ENCODE results near the gene UNC5C. TPM values are rescaled to one million over a fixed set of nuclear protein-coding genes. Genes with fewer than 3 reads are reported as not detected.

The UNC5C gene
- total RNA-seq, 3 donors from 2014 or later (not counting 1 experiment from before 2014, with no cell fraction given): not detected

- no peaks in the 10 kb centered on the region for H3K9me3 ChIP-seq (ENCODE audit: control insufficient read depth, insufficient read depth, low read length)
- ATAC-seq (no peak), DNase-seq (no peak)
- no peaks in the 10 kb centered on the region for H3K36me3 ChIP-seq (ENCODE audit: control insufficient read depth, insufficient read depth, low read length)
- H3K27me3 ChIP-seq (ENCODE audit: control insufficient read depth, insufficient read depth, low read length): no peaks in the 10 kb centered on the region
- H3K27ac ChIP-seq (ENCODE audit: low read length): no peak overlapping the region
- WGBS (ENCODE audit: insufficient coverage): 85% methylated on average over 10 of the region's 10 CpGs
- Mint-ChIP-seq H3K9me3 (peaks cover 0 to 2% of the 10 kb centered on the region in 2 donors), H3K27me3 (ENCODE audit: low read depth in 2 of 2) (no peaks in the 10 kb centered on the region), H3K4me3 (no peak overlapping the region), H3K27ac (no peak overlapping the region), H3K4me1 (no peaks in the 10 kb centered on the region), H3K36me3 (no peaks in the 10 kb centered on the region)
- no peak overlapping the region for H3K4me3 ChIP-seq (ENCODE audit: low read length)
- TF ChIP-seq, protein P1, sequence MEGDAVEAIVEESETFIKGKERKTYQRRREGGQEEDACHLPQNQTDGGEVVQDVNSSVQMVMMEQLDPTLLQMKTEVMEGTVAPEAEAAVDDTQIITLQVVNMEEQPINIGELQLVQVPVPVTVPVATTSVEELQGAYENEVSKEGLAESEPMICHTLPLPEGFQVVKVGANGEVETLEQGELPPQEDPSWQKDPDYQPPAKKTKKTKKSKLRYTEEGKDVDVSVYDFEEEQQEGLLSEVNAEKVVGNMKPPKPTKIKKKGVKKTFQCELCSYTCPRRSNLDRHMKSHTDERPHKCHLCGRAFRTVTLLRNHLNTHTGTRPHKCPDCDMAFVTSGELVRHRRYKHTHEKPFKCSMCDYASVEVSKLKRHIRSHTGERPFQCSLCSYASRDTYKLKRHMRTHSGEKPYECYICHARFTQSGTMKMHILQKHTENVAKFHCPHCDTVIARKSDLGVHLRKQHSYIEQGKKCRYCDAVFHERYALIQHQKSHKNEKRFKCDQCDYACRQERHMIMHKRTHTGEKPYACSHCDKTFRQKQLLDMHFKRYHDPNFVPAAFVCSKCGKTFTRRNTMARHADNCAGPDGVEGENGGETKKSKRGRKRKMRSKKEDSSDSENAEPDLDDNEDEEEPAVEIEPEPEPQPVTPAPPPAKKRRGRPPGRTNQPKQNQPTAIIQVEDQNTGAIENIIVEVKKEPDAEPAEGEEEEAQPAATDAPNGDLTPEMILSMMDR (IDR thresholded peaks at IDR 0.05): no peak
- intact Hi-C loops (cut with micrococcal nuclease): no loop called here
- H3K4me1 ChIP-seq (ENCODE audit: control insufficient read depth, insufficient read depth, low read length): no peaks in the 10 kb centered on the region
Observed at GRCh38 chr4:95317085-95317793, 231.5 kb downstream of the UNC5C start.

GRCh38 chr4:95314573-95314972 lies 234.2 kb downstream of the UNC5C start:
- Mint-ChIP-seq H3K27me3 (ENCODE audit: low read depth in 2 of 2) (no peaks in the 10 kb centered on the region), H3K9me3 (peaks cover 0 to 2% of the 10 kb centered on the region in 2 donors), H3K4me3 (no peak overlapping the region), H3K4me1 (no peaks in the 10 kb centered on the region), H3K36me3 (no peaks in the 10 kb centered on the region), H3K27ac (no peak overlapping the region)
- intact Hi-C loops (cut with micrococcal nuclease): no loop called here
- DNase-seq (no peak), ATAC-seq (no peak)
- Histone ChIP-seq H3K4me3 (ENCODE audit: low read length) (no peak overlapping the region), H3K4me1 (ENCODE audit: control insufficient read depth, insufficient read depth, low read length) (no peaks in the 10 kb centered on the region), H3K36me3 (ENCODE audit: control insufficient read depth, insufficient read depth, low read length) (no peaks in the 10 kb centered on the region), H3K27ac (ENCODE audit: low read length) (no peak overlapping the region), H3K27me3 (ENCODE audit: control insufficient read depth, insufficient read depth, low read length) (no peaks in the 10 kb centered on the region), H3K9me3 (ENCODE audit: control insufficient read depth, insufficient read depth, low read length) (no peaks in the 10 kb centered on the region)
- no CpG with 5 or more reads among the region's 1 CpG for WGBS (ENCODE audit: insufficient coverage)
- TF ChIP-seq, protein P1 (IDR thresholded peaks at IDR 0.05): no peak

DNA sequence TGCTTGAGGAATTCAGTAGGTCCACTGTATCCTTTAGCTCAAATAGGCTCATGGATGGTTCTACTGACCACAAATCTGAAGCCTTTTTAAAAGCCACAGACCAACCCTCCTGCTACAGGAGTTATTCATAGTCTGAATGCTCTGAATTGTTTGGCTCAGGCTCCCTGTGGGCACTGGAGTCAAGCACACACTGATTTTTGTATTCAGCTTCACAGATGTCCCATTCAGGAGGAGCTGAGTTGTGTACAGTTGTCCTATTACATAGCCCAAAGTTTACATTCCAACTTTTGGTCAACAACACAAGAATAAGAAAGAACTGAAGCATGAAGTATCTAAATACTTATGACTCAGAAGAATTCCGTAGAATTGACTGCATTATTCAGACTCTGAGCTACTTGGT lies 243.9 kb downstream of the UNC5C start:
- H3K4me3 Mint-ChIP-seq: no peak overlapping the region
- no peaks in the 10 kb centered on the region for H3K36me3 Mint-ChIP-seq
- H3K9me3 ChIP-seq (ENCODE audit: control insufficient read depth, insufficient read depth, low read length): no peaks in the 10 kb centered on the region
- H3K27me3 ChIP-seq (ENCODE audit: control insufficient read depth, insufficient read depth, low read length): no peaks in the 10 kb centered on the region
- WGBS (ENCODE audit: insufficient coverage): no CpG with 5 or more reads among the region's 1 CpG
- H3K27ac Mint-ChIP-seq: no peak overlapping the region
- H3K27ac ChIP-seq (ENCODE audit: low read length): no peak overlapping the region
- no peaks in the 10 kb centered on the region for H3K4me1 ChIP-seq (ENCODE audit: control insufficient read depth, insufficient read depth, low read length)
- H3K36me3 ChIP-seq (ENCODE audit: control insufficient read depth, insufficient read depth, low read length): no peaks in the 10 kb centered on the region
- intact Hi-C loops (cut with micrococcal nuclease): no loop called here
- TF ChIP-seq, protein P1 (IDR thresholded peaks at IDR 0.05): no peak
- no peaks in the 10 kb centered on the region for H3K4me1 Mint-ChIP-seq
- ATAC-seq (no peak), DNase-seq (no peak)
- H3K9me3 Mint-ChIP-seq: no peaks in the 10 kb centered on the region
- H3K4me3 ChIP-seq (ENCODE audit: low read length): no peak overlapping the region
- no peaks in the 10 kb centered on the region for H3K27me3 Mint-ChIP-seq (ENCODE audit: low read depth in 2 of 2)

GRCh38 chr4:95300304-95300703 lies 248.5 kb downstream of the UNC5C start:
- no peaks in the 10 kb centered on the region for H3K36me3 Mint-ChIP-seq
- Histone ChIP-seq H3K27me3 (ENCODE audit: control insufficient read depth, insufficient read depth, low read length) (no peaks in the 10 kb centered on the region), H3K4me1 (ENCODE audit: control insufficient read depth, insufficient read depth, low read length) (no peaks in the 10 kb centered on the region), H3K27ac (ENCODE audit: low read length) (no peak overlapping the region), H3K9me3 (ENCODE audit: control insufficient read depth, insufficient read depth, low read length) (no peaks in the 10 kb centered on the region), H3K4me3 (ENCODE audit: low read length) (no peak overlapping the region), H3K36me3 (ENCODE audit: control insufficient read depth, insufficient read depth, low read length) (no peaks in the 10 kb centered on the region)
- H3K27ac Mint-ChIP-seq: no peak overlapping the region
- no peaks in the 10 kb centered on the region for H3K4me1 Mint-ChIP-seq
- intact Hi-C loops (cut with micrococcal nuclease): no loop called here
- 83% methylated on average over 1 of the region's 1 CpG for WGBS (ENCODE audit: insufficient coverage)
- H3K27me3 Mint-ChIP-seq (ENCODE audit: low read depth in 2 of 2): no peaks in the 10 kb centered on the region
- no peak overlapping the region for H3K4me3 Mint-ChIP-seq
- peaks cover 2 to 4% of the 10 kb centered on the region in 2 donors for H3K9me3 Mint-ChIP-seq
- DNase-seq (no peak), ATAC-seq (no peak)
- TF ChIP-seq, protein P1 (IDR thresholded peaks at IDR 0.05): no peak
